GM12892 (cell line): ENCODE measurements around the gene JPH4.

ENCODE experiments used
- DNase-seq: peaks from one replicate; pipeline ENCODE4 v3.0.0; 2011; ENCODE audit not compliant: insufficient read length
- FAIRE-seq: peaks from 2 replicates; lab custom pipeline; 2011; peaks lifted over from hg19 to GRCh38; lab: Jason Lieb, UNC
- POLR2A ChIP-seq: IDR thresholded peaks from 2 replicates; pipeline ENCODE4 v1.6.1; 2011; ENCODE audit warnings: low read depth, low read length, control low read depth
- POLR2AphosphoS5 ChIP-seq: IDR thresholded peaks from 2 replicates; pipeline ENCODE4 v1.6.1; 2011; ENCODE audit warnings: low read depth, low read length, control low read depth
- TAF1 ChIP-seq: IDR thresholded peaks from 2 replicates; pipeline ENCODE4 v1.6.1; 2011; ENCODE audit warnings: low read depth, mild to moderate bottlenecking, control low read depth, low read length, borderline replicate concordance

Gene JPH4

DNA sequence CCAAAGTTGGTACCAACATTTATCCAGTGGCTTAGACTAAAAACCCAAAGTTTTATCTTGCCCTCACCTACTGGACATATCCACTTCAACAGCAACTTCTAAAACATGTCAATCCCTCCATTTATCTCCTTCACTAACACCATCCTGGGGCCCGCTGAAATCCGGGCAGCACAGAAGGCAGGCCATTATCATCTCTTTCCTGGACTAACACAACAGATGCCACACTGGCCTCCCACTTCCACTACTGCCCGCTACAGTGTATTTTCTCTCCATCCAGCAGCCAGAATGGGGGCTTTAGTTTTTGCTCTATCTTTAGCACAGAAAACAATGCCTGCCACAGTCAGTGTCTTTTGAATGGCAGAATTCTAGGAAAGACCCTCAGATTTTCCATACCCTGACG lies 42.6 kb downstream of the JPH4 start:
- TF ChIP-seq POLR2AphosphoS5 (no peak), POLR2A (no peak), TAF1 (no peak)
- FAIRE-seq (no peak), DNase-seq (no peak)

DNA sequence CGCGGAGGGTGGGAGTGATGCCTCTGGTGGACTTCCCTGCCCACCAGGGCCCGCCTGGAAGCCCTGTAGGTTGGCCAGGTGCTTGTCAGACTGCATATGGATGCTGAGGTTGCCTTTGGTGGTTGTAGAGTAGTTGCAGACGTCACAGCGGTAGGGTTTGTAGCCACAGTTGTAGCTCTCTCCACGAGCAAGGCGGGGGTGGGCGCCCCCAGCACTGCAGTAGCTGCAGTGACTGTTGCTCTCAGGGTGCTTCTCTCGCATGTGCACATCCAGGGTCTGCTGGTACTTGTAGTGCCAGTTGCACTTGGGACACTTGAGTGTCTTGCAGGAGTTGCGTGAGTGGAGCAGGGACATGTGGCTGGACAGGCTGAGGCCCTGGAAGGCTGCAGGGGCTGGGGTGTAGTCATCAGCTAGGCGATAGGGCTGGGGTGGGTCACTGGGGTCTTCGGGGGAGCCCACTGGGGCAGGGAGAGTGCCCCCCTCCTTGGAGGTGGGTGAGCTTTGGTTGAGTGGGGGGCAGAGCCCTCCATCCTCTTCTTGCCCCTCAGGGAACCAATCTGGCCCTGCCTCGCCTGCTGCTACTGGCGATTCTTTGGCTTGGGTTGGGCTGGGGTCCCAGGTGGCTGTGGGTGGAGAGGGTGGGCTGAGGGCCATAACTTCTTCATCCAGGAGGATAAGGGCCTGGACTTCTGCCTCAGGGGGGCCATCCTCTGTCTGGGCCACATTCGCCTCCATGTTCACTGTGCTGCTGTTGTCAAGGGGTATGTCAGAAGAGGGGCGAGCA lies 44.7 kb downstream of the JPH4 start:
- FAIRE-seq (no peak), DNase-seq (no peak)
- TF ChIP-seq TAF1 (no peak), POLR2A (no peak), POLR2AphosphoS5 (no peak)

- DNase-seq, result no peak
- no peak for FAIRE-seq
- no peak for TF ChIP-seq POLR2AphosphoS5
- TF ChIP-seq POLR2A, result no peak
- TF ChIP-seq TAF1, result no peak
These were observed 45.9 kb downstream of the JPH4 start for GRCh38 chr14:23532658-23533057.

- FAIRE-seq, result no peak
- TF ChIP-seq POLR2AphosphoS5, result no peak
- TF ChIP-seq POLR2A, result no peak
- no peak for TF ChIP-seq TAF1
- DNase-seq, result no peak
These were observed 47.2 kb downstream of the JPH4 start for GRCh38 chr14:23531391-23531790.

GRCh38 chr14:23530375-23531055 lies 48.1 kb downstream of the JPH4 start:
- TF ChIP-seq POLR2A (no peak), TAF1 (no peak), POLR2AphosphoS5 (no peak)
- FAIRE-seq (no peak), DNase-seq (no peak)

DNA sequence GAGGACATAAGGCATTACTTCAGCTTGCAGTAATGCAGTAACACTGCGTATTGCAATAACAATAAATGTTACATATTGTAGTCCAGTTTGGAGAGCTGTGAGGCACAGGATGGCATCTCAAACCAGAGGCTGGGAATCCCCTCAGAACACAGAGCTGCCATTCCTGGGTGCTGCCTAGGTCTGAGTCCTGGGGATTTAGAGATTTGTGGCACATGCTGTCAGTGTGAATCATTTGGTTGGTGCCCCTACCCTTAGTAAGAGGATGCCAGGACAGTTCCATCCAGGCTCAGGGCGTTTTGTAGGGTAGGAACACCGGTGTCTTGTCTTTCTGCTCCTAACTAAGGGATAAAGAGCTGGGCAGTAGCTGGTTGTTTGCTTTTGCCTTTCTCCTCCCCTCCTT lies 49.6 kb downstream of the JPH4 start:
- FAIRE-seq (no peak), DNase-seq (no peak)
- TF ChIP-seq POLR2AphosphoS5, result no peak
- no peak for TF ChIP-seq POLR2A
- TF ChIP-seq TAF1, result no peak

GRCh38 chr14:23528555-23528954 lies 50.0 kb downstream of the JPH4 start:
- no peak for TF ChIP-seq TAF1
- no peak for TF ChIP-seq POLR2AphosphoS5
- no peak for TF ChIP-seq POLR2A
- DNase-seq (no peak), FAIRE-seq (no peak)

GRCh38 chr14:23525611-23526010 lies 53.0 kb downstream of the JPH4 start:
- FAIRE-seq (no peak), DNase-seq (no peak)
- no peak for TF ChIP-seq POLR2A

DNA sequence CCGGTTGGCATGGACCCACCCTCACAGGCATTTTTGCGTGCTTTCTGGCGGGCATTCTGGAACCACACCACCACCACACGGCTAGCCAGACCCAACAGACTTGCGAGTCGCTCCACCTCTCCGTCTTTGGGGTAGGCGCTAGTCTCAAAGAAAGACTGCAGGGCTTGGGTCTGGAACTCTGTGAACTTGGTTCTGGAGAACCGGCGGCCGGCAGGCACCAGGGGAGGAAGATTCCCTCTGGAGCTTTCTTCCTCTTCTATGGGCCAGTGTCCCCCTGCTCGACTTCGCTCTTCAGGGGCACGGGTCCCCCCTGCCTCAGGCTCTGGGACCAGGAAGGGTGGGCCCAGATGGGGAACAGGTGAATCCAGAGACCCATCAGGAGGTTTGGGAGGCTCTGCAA lies 53.6 kb downstream of the JPH4 start:
- TF ChIP-seq TAF1, result no peak
- TF ChIP-seq POLR2AphosphoS5, result no peak
- TF ChIP-seq POLR2A, result no peak
- FAIRE-seq (no peak), DNase-seq (no peak)

- no peak for TF ChIP-seq POLR2A
- FAIRE-seq (no peak), DNase-seq (no peak)
These were observed 55.2 kb downstream of the JPH4 start for GRCh38 chr14:23523229-23524016.

DNA sequence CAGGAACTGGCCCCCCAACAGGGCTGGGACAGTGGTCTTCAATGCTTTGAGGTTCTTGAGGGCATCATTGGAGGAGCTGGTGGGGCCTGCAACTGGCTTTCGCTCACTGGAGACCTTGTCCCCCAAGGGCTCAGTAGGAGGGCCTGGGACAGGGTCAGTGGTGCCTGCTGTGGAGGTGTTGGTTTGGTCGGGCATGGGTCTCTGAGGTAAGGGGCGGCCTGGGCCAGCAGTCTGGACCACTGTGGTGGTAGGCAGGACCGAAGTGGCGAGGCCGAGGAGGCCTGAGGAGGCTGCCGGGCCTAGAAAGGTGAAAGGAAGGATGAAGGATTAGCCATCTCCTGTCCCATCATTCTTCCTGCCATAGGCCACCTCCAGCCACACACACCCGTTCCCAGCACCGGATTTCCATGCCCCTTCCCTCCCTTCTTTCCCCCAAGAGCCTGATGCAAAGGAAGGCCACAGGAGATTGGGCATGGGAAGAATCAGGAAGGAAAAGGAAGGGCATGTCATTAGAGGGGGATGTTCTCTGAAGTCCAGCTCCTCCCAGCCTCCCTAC lies 55.9 kb downstream of the JPH4 start:
- no peak for DNase-seq
- no peak for FAIRE-seq
- TF ChIP-seq POLR2AphosphoS5, result no peak
- TF ChIP-seq TAF1, result no peak
- no peak for TF ChIP-seq POLR2A
